ENCODE data around the gene NEIL3.

DNA sequence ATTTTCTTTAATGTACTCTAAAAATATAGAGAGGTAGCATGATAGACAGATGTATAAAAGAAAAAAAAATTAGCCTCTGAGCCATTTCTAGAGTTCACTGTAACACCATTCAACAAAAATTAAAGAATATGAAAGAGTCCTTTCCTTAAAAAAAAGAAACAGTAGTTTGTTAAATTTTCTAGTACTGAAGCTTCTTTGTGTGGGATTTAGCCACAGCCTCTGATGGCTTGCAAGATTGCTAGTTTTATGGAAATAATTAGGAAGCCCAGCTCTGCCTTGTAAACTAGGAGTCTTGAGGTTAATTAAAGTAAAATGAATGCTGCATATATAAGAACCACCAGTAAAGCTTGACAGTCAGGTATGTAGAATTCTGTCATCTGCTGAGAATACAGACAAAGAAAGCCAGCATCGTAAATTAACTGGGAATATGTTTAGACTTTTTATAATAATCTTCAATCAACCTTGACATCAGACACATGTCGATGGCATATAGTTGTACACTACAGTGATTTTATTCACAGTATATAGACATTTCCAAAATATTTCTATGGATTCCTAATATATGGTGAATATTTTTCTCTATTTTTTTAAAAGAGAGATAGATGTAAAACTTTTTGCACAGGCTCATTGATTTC lies 44.8 kb upstream of the NEIL3 start:
- TF ChIP-seq, protein P1, sequence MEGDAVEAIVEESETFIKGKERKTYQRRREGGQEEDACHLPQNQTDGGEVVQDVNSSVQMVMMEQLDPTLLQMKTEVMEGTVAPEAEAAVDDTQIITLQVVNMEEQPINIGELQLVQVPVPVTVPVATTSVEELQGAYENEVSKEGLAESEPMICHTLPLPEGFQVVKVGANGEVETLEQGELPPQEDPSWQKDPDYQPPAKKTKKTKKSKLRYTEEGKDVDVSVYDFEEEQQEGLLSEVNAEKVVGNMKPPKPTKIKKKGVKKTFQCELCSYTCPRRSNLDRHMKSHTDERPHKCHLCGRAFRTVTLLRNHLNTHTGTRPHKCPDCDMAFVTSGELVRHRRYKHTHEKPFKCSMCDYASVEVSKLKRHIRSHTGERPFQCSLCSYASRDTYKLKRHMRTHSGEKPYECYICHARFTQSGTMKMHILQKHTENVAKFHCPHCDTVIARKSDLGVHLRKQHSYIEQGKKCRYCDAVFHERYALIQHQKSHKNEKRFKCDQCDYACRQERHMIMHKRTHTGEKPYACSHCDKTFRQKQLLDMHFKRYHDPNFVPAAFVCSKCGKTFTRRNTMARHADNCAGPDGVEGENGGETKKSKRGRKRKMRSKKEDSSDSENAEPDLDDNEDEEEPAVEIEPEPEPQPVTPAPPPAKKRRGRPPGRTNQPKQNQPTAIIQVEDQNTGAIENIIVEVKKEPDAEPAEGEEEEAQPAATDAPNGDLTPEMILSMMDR (IDR thresholded peaks at IDR 0.05; ENCODE audit: low read depth, low read length, poor library complexity, severe bottlenecking): no peak
- TF ChIP-seq EZH2phosphoT487 (IDR thresholded peaks at IDR 0.05; ENCODE audit: borderline replicate concordance, low read length): no peak
